Kidney (tissue), 14 donors: ENCODE results near the gene FGFR2. TPM values are rescaled to one million over a fixed set of nuclear protein-coding genes. Genes with fewer than 3 reads are reported as not detected.

Source experiments
- DNase-seq, 5 donors: peaks; one replicate each; pipeline ENCODE4 v3.0.0-alpha.2; 2013 to 2020
- FAIRE-seq: peaks from 2 replicates; lab custom pipeline; 2012; peaks lifted over from hg19 to GRCh38; lab: Jason Lieb, UNC
- H3K27ac ChIP-seq, 2 donors: one replicate each; pipeline ENCODE4 v1.7.0; 2013; ENCODE audit warnings: low read depth in 2 of 2, low read length in 2 of 2, inconsistent platforms in 1 of 2
- H3K27me3 ChIP-seq: one replicate; pipeline ENCODE4 v1.7.1; 2013; ENCODE audit warnings: low read length, inconsistent platforms; ENCODE audit not compliant: control insufficient read depth, insufficient read depth
- H3K36me3 ChIP-seq, 3 donors: one replicate each; pipeline versions ENCODE4 v1.7.0 to v1.7.1; 2013; ENCODE audit warnings: low read length in 3 of 3, control low read depth in 1 of 3, inconsistent platforms in 1 of 3; ENCODE audit not compliant: insufficient read depth in 3 of 3, control insufficient read depth in 2 of 3
- H3K4me1 ChIP-seq, 3 donors: one replicate each; pipeline versions ENCODE4 v1.7.0 to v1.7.1; 2013; ENCODE audit warnings: low read length in 3 of 3, inconsistent platforms in 1 of 3, low read depth in 1 of 3; ENCODE audit not compliant: control insufficient read depth in 2 of 3, insufficient read depth in 2 of 3
- H3K4me3 ChIP-seq, 3 donors: one replicate each; pipeline versions ENCODE4 v1.7.0 to v1.8.1; 2013; ENCODE audit warnings: low read length in 3 of 3, control low read depth in 1 of 3, inconsistent platforms in 1 of 3
- H3K9ac ChIP-seq, 3 donors: one replicate each; pipeline versions ENCODE4 v1.7.0 to v1.7.1; 2013; ENCODE audit warnings: low read length in 3 of 3, control low read depth in 1 of 3, inconsistent platforms in 1 of 3
- H3K9me3 ChIP-seq, 3 donors: one replicate each; pipeline versions ENCODE4 v1.7.0 to v1.7.1; 2013; ENCODE audit warnings: low read length in 3 of 3, control low read depth in 1 of 3, inconsistent platforms in 1 of 3; ENCODE audit not compliant: control insufficient read depth in 2 of 3, insufficient read depth in 1 of 3
- CTCF ChIP-seq: IDR thresholded peaks from 3 replicates; pipeline ENCODE4 v1.5.1; 2012; ENCODE audit warnings: mild to moderate bottlenecking, moderate library complexity, borderline replicate concordance; ENCODE audit not compliant: insufficient read depth; ENCODE audit errors: extremely low read depth
- intact Hi-C: fragments of 100-400 bp; cut with DNase I; formaldehyde crosslinking; loops from one replicate; pipeline ENCODE4 v1.11.1; 2022
- polyA plus RNA-seq: library from polyadenylated mRNA; stranded (reverse); fragments of 350-450 nt; fragmentation: Illumina TruSeq; extraction: RNeasy Lipid Tissue Mini Kit (QIAGEN cat#74804); gene quantifications from one replicate; pipeline ENCODE4 v1.2.3, GENCODE V29; 2014; ENCODE audit warnings: low read depth, low replicate concordance; ENCODE audit not compliant: insufficient read depth
- total RNA-seq: library from RNA; stranded (reverse); fragmentation: NEBNext Ultra II Directional; extraction: Animal tissue kit (Norgen Biotek cat#: 25700); gene quantifications from one replicate; pipeline ENCODE4 v1.2.1, GENCODE V29; 2021
- donor health status: control.
- donor health status: control.
- donor health status: control.
- donor health status: control.
- donor health status: control.
- donor health status: DM: yes; HTN: yes; CAD: no.
- donor health status: Normal renal cell carcinoma (clear cell type).

Gene FGFR2
- total and polyA plus RNA-seq, 2 donors from 2014 or later: 20.2 to 59.4 TPM

- H3K27me3 ChIP-seq: no peaks in the 10 kb centered on the region
- DNase-seq (no peak), FAIRE-seq (no peak)
These were observed 159.9 kb downstream of the FGFR2 start for GRCh38 chr10:121438333-121438732.

GRCh38 chr10:121437596-121437995 is 160.6 kb downstream of the FGFR2 start:
- FAIRE-seq (no peak), DNase-seq (peak in 1 of 5 donors; percentile 55)
- Histone ChIP-seq H3K36me3 (no peaks in the 10 kb centered on the region), H3K4me3 (no peak overlapping the region), H3K27ac (no peak overlapping the region), H3K9ac (no peak overlapping the region), H3K27me3 (no peaks in the 10 kb centered on the region), H3K9me3 (no peaks in the 10 kb centered on the region), H3K4me1 (peaks cover 0 to 3% (median 0%) of the 10 kb centered on the region in 3 donors)
- TF ChIP-seq CTCF: no peak
- intact Hi-C loops: no loop called here

More at GRCh38 chr10:121438333-121438732, 159.9 kb downstream of the FGFR2 start:
- TF ChIP-seq CTCF: no peak
- H3K4me3 ChIP-seq: no peak overlapping the region
- peaks cover 0 to 3% (median 0%) of the 10 kb centered on the region in 3 donors for H3K4me1 ChIP-seq
- no peaks in the 10 kb centered on the region for H3K9me3 ChIP-seq
- H3K36me3 ChIP-seq: no peaks in the 10 kb centered on the region
- H3K27ac ChIP-seq: no peak overlapping the region
- intact Hi-C loops: no loop called here
- no peak overlapping the region for H3K9ac ChIP-seq

- Histone ChIP-seq H3K4me3 (no peak overlapping the region), H3K27ac (no peak overlapping the region), H3K36me3 (no peaks in the 10 kb centered on the region), H3K9me3 (no peaks in the 10 kb centered on the region), H3K4me1 (peaks cover 0 to 3% (median 0%) of the 10 kb centered on the region in 3 donors), H3K27me3 (no peaks in the 10 kb centered on the region), H3K9ac (no peak overlapping the region)
- FAIRE-seq (no peak), DNase-seq (peak in 3 of 5 donors; percentile 31 to 73 (median 68))
- no peak for TF ChIP-seq CTCF
- intact Hi-C loops: no loop called here
These were observed 161.5 kb downstream of the FGFR2 start for GRCh38 chr10:121436630-121437341.
